CD4-positive, alpha-beta T cell treated with Interleukin-6 for 4 hours (primary cell): ENCODE results near the gene ARHGAP29.

Experiments
- DNase-seq: peaks from one replicate; pipeline ENCODE4 v3.0.0-alpha.2; 2020; ENCODE audit warnings: mixed read lengths

The ARHGAP29 gene

DNA sequence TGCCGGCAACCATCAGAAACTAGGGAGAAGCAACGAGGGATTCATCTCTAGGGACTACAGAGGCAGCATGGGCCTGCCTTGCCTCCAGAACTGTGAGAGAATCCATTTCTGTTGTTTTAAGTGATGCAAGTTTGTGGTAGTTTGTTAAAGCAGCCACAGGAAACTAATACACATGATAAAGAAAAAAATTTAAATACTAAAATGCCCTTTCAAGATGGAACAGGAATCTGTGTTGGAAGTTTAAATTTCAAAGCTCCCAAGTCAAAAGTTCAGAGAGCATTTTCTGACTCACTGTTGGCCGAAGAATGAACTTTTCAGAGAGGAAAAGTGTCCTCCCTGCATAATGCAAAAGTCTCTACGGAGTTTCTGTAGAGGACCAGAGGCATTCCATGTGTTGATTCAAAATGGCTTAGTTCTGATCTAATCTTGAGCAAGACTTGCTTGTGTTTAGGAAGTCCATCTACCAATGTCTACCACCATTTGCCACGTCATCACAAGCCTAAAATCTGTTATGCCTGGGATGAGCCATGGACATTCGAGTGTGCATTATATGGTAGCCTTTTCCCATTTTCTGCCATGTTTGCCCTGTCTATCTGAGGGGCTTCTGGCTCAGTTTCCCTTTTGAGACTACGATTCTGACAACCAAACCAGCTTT, 22.4 kb upstream of the ARHGAP29 start:
- no peak for DNase-seq

DNA sequence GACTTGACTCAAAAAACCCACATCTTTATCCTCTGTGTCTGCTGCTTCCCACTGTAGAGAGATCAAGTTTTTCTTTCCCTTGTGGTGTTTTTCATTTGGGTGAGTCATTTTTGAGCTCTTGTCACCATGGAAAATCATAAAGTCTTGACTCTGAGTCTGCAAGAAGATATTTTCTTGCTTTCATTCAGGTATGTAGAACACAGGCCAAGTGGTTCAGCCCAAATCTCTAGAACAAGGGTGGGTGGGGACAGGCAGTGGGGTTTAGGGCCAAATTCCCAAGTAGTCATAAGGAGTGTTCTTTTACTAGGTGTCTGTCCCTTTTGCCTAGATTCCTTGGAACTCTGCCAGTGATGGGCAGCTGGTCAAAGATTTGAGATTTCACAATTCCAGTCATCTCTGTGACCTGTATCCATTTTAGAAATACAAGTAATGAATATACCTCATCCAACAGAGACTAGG, 21.5 kb upstream of the ARHGAP29 start:
- no peak for DNase-seq

DNA sequence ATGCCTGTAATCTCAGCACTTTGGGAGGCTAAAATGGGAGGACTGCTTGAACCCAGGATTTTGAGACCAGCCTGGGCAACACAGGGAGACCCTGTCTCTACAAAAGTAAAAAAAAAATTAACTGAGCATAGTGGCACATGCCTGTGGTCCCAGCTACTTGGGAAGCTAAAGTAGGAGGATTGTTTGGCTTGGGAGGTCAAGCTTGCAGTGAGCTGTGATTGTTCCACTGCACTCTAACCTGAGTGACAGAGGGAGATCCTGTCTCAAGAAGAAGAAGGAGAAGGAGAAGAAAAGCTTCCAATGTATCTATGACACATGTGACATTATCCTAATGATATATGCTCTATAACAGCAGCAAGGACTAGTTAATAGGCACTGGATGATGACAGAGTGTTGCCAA, 20.1 kb upstream of the ARHGAP29 start:
- no peak for DNase-seq

DNA sequence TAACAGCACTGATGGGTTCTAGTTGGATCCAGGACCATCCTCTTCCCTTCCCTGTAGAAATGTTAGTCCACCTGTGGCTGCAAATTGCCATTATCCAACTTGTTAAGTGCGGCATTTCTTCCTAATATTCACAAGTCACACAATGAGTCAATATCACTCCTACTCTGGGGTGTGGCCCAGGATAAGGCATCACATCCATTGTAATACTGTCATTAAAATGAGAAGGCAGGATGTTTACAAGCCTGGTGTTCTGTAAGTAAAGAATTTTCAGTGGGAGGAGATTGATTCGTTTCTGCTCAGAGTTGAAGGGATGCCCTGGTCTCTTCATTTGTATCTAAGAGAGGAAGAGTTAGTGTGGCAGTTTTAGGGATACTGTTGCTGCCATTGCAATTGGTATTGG, 18.1 kb upstream of the ARHGAP29 start:
- DNase-seq, result no peak

DNA sequence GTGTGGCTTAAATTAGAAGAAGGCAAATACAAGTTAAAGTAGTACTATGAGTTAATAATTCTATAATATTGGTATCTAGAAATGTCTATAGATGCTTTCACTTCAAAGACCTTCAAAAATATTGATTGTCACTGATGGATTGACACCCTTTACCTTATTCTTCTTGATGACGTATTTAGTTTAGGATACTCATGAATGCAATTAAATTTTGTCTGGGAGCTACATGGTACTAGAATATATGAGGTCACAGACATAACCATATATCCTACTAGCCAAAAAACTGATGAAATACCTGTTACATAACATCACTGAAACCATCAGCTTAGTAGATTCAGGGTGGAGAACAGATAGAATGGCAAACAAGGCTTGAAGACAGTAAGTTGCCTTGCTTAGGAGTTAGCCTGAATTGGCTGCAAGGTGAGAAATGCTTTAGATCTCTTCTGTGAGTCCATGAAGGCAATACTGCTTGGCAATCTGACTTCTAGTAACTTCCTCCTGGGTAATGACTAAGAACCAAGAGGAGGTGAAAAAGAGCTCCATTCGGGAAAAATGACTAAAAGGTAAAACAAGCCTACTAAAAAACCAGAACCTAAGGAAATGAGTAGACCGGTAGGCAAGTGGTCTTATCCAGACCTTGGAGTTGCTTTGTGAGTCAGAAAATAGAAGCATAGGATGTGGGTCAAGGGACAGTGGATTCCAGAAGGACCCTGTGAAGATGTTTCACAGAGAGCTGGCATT, 16.9 kb upstream of the ARHGAP29 start:
- no peak for DNase-seq

DNA sequence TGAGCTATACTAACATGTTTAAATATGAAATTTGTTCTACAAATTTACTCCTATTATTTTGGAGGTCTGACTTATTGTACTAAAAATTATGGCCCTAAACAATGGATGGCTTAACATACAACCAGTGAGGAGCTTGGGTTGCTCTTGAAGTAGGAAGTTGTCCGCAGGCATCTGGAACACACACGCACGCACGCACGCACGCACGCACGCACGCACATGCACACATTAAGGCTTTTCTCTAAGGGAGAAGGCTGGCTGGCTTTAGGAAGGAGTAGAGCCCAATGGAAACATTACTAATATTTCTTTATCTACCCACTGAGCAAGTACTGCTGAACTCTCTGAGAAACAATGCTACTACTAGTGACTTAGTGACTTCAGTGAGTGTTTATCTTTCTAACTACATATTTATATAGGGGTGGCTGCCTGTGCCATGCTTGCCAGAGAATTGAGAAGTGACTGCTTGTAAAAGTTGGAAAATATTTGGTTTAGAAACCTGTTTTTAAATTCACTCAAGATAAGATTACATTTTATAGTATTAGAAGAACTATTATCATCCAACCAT, 16.2 kb upstream of the ARHGAP29 start:
- no peak for DNase-seq

DNA sequence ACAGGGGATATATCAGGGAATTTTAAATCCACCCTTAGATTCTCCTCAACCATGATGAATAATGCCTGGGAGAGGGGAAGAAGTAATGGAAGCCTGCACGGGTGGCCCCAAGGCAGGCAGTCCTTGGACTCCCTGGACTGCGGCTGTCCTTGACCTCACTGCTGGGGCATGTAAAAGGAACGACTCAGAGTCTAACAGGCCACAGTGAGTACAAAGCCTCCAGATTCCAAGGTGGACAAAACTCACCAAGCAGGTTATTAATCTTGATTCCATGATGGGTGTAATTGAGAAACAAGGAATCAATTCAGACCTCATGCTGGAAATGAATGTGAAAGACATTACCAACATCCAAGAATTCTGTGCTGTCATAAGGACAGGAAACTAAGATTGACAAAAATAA, 13.0 kb upstream of the ARHGAP29 start:
- DNase-seq, result no peak

DNA sequence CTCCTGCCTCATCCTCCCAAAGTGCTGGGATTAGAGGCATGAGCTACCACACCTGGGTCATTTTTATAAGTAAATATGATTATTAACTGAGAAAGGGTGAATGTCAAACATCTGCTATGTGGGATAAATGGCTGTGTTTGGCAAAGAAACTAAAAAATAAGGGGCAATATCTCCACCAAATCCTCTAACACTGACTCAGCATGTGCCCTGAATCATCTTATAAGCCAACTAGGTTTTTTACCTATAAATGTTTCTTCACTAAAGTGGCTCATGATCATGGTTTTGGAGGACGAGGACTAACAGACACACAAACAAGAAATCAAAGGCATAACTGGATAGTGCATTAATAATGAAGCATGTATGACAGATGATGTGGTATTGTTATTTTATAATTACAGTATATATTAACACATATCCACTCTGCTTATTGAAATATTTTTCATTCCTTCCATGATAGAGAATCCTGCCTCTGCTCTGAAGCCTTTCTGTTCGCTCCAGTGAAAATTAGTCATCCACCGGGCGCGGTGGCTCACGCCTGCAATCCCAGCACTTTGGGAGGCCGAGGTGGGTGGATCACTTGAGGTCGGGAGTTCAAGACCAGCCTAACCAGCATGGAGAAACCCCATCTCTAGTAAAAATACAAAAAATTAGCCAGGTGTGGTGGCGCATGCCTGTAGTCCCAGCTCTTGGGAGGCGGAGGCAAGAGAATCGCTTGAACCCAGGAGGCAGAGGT, 11.7 kb upstream of the ARHGAP29 start:
- DNase-seq, result no peak

DNA sequence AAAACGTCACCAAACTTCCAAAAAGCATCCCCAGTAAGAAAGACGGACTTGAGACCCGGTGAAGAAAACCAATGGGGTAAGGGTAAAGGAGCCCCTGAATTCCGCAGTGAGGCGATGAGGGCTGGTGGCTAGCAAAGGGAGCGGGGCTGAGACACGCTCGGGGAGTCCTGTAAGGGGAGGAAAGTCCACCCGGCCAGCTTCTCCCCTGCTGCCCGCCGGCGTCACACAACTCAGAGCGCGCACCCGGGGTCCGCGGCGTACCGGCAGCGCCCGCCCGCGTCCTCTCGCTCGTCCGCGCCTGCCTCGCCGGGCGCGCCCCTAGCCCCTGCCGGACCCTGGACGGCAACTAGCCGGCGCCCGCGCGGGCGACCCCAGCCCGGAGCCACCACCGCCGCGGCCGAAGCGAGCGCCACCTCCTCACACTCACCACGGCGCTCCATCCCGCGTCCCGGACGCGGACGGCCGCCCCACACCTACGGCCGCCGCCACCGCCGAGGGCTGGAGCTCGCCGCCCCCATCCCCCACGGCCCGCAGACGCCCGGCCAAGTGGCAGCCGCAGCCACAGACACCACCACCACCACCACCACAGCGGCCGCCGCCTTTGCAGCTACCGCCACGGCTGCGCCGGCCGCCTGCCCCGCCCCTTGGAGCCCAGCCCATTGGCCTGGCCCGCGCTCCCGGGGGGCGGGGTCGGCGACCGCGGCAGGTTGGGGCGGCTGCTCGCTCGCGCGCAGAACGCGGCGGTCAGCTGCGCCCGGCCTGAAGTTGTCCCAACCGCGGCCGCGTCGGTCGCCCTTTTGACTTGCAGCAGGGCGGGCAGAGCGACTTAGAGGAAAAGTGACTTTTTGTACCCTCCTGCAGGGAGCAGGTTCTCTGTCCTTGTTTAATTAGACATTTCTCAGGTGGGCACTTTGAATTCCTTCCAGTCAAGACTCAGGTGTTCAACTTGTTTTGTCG, 10.0 kb upstream of the ARHGAP29 start:
- DNase-seq, result peak; percentile 10

DNA sequence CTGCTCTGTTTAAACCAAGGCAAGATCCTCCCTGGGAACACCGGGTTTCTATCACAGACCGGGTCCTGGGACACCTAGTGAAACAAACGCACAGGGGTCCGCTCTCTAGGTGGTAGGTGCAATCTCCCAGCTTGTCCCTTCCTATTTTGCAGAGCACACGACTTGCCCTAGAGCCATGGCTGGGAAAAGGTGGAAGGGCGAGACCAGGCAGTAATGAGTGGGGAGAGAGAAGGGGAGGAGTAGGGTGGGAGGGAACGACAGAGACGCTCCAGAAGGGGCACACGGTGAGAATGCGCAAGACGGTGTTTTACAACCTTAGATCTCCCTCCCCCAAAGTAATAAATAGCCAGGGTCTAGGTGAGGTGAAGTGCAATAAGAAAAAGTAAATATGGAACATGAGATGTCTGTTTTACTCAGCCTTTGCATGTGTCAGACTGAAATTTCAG, 9.3 kb upstream of the ARHGAP29 start:
- DNase-seq, result no peak

DNA sequence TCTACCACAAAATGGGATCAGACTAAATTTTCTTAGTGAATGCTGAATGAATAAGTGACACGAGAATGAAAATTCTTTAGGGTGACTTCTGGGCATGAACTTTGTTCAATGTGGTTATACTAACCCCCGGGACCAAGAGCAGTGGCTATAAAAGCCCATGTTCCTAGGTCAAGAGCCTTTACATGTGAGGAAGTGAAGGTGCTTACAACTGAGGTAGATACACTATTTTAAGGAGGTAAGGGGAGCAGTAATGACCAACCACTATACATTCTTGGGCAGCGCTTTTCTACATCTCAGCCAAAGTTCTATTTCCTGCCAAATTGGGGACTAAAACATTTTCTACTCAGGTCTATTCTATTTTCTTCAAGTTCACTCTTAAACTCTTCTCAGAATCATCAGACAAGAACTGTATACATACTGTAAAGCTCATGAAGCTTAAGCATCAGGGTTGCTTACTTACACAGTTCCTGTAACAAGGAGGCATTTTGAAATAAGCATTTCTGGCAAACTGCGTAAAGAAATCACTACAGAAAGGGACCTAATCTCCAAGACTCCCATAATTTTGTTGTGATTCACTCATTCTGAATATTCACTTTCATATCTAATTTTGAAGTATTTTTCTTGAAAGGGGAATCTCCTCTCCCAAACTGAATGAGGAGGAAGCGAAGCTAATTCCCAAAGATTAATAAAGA, 8.5 kb upstream of the ARHGAP29 start:
- DNase-seq, result no peak

DNA sequence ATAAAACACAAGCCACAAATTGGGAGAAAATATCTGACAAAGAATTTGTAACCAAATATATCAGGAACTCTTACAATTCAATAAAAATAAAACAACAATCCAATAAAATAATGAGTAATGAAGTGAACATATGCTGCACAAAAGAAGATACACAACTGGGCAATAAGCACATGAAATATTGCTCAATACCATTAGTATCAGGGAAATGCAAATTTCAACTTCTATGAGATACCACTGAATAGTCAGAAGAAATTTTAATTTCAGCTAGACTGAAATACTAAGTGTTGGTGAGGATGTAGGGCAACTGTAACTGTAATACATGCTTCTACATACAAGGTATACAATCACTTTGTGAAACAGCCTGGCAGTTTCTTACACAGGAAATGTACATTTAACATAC, 7.4 kb upstream of the ARHGAP29 start:
- no peak for DNase-seq

DNA sequence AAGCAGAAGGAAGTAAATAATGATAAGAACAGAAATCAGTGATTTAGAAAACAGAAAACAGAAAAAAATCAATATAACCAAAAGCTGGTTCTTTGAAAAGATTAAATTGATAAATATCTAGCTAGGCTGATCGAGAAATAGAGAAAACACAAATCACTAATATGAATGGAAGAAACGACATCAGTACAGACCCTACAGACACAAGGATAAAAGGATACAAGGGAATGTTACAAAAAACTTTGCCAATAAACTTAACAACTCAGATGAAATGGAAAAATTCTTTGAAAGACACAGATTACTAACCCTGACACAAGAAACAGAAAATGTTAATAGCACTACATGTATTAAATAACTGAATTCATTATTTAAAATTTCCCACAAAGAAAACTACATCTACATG, 6.3 kb upstream of the ARHGAP29 start:
- DNase-seq, result no peak

DNA sequence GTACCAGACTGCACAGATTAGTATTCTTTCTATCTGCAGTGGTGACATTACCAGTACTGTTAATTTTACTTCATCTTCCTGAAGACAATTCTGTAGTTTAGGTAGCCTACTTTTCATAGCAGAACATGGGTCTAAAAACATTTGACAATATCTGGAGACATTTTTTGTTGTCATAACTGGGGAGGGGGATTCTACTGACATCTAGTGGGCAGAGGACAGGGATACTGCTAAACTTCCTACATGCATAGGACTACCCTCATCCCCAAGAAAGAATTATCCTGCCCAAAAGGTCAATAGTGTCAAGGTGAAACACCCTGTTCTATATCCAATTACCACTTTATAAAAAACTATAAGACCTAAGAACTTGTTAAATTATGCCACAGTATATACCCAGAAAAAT, 3.4 kb upstream of the ARHGAP29 start:
- no peak for DNase-seq

DNA sequence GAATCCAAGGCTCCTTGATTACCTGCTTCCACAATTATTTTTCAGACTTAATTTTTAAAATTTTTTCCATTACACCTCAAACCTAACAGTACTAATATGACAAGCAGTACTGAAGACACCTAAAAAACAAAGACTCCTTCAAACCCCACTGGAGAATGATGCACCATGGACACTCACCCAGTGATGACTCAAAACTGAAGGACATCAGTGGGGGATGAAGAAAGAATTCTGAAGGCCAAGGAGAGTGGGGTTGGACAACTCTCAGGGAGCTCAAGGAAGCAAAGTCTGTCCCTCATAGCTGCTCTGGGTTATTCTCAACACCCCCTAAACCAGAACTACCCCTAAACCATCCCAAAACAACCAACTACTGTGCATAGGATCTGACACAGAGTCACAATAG, 2.4 kb upstream of the ARHGAP29 start:
- no peak for DNase-seq

DNA sequence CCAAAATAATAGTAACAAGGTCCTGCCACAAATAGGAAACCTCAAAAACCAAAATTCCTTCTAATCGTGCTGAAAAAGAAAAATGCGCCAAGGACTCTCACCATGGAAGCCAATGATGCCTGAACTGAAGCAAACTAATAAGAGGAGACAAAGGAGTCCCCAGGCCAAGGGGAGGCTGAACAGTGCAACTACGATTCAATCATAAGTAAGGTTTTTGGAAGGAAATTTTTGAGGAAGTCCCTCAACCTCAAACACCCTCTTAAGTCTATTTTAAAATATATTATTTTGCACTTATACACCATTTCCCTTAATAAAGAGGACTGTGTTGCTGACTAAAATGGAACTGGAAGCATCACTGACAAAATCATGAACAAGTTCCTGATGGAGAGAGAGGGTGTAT, 1.7 kb upstream of the ARHGAP29 start:
- DNase-seq, result no peak

DNA sequence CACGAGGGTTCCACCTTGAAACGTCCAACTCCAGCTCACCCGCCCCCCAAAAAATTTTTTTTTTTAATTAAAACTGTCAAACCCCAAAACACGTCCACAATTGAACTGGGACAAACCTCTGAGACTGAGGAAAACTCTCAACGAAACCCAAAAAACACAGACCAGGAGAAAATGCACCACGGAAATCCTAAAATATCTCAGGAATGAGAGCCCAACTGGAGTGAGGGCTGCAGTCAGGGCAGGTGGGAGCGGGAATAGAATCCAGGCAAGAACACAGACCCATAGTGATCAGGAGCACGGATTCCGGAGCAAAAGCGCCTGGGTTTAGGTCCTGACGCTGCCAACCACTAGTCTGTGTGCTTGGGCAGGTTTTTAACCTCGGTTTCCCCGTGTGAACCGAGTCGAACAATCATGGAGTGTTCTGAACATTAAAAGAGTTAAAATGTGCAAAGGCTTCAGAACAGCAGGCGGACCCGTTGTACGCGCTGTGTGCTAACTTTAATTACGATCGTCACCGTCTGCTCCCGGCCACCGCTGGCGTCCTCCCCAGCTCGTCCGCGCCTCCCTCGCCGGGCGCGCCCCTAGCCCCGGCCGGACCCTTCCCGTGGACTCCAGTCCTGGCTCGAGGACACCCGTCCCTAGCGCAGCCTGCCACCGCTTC, 624 bp downstream of the ARHGAP29 start:
- DNase-seq, result no peak

DNA sequence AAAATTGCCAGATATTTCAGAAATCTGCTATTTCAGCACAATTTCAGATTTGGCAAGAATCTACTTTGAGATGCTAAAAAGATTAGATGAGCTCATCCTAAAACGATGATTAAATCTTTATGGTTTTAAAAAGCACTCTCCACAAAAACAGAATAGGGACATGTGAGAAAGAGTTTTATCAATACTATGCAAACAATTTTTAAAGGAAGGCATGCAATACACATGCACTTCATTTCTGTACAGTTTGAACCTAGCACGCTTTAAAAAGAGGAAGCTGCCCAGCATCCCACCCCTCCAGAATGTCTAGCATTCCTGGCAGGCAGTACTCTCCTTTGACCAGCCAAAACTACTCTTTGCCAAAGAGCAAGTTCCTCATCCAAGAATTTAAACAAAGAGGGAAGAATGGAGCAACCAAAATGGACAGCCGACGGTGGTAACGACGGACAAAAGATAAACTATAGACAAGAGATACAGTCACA, 1.3 kb downstream of the ARHGAP29 start:
- DNase-seq, result no peak

DNA sequence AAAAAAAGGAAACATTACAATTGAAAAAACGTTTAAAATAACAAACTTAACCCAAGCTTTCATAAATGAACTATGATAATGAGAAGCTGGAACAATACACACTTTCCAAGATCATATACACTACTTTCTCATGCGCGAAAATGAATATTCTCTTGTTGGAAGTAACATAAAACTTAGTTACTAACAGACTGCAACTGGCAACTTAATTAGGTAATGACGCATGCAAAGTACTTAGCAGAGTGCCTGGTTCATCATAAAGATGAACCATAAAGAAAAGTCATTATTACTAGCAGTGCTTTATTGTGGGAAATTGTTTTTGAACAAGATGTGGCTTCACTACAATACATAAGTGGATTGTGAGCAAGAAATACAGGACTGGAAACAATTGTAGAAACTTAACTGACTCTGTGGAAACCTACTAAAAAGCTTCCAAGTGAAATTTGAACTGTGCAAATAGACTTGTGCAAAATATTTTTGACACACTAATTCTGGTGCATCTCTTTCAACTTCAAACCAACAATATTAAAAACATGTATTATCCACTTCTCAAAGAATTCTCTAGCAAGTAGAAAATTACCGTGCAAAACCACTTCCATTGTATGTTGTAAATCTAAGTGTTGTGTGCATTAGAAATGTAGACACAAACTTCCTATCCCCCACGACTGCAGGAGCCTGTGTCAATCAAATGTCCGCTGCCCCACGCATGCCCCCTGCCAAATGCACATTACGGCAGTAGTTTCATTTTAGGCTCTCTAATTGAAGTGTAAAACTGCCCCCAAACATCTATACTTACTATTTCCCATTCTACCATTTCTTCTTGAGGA, 2.0 kb downstream of the ARHGAP29 start:
- DNase-seq, result no peak

DNA sequence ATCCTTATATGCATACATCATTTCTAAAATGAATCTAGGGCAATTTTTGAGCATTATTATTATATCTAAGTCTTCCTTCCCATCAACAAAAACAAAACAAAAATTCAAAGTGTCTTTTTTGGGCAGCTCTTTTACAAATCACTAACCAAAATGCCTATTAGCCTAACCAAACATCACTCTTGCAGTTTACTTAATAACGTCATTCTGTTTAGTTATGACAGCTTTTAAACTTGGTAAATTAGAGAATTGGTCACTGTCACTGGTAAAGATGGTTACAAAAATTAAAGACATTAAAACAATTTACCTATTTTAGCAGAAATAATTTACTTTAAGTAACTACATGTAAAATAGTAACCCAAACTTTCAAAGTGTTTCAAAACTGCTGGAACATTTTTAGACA, 2.8 kb downstream of the ARHGAP29 start:
- no peak for DNase-seq
